Measurements from ENCODE around the gene IL20. TPM values are rescaled to one million over a fixed set of nuclear protein-coding genes. Genes with fewer than 3 reads are reported as not detected.

Gene IL20
- polyA plus RNA-seq, 10 donors: not detected

DNA sequence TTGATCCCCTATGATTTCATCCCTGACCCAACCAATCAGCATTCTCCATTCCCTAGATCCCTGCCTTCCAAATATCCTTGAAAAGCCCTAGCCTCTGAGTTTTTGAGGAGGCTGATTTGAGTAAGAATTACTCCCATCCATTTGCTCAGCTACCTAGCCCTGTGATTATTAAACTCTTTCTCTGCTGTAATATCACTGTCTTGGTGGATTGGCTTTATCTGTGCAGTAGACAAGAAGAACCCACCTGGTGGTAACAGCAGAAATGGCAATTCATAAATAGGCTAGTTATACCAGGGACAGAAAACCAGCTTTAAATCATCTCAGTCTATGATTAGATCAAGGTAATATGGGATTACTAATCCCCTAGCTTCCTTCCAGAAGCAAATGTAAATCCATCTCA, 13.0 kb downstream of the IL20 start:
- no peak for DNase-seq

DNA sequence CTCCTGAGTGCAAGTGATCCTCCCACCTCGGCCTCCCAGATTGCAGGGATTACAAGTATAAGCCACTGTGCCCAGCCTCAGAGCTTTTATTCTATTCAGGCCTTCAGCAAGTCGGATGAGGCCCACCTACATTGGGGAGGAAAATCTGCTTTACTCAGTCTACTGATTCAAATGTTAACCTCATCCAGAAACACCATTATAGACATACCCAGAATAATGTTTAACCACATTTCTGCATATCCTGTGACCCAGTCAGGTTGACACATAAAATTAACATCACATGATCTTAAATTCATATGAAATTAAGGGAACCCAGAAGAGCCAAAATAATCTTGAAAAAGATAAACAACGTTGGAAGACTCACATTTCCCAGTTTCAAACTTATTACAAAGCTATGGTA, 14.9 kb downstream of the IL20 start:
- DNase-seq: no peak

DNA sequence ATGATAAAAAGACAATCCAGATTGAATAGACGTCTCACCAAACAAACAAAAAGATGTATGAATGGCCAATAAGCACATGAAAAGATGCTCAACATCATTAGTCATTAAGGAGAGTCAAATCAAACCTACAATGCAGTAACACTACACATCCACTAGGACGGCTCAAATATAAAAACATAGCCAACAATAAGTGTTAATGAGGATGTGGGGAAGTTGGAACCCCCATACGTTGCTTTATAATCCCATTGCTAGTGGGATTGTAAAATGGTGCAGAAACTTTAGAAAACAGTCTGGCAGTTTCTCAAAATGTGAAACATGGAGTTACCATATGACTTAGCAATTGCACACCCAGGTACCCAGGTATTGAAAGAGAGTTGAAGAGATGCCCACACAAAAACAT, 17.1 kb downstream of the IL20 start:
- no peak for DNase-seq

DNA sequence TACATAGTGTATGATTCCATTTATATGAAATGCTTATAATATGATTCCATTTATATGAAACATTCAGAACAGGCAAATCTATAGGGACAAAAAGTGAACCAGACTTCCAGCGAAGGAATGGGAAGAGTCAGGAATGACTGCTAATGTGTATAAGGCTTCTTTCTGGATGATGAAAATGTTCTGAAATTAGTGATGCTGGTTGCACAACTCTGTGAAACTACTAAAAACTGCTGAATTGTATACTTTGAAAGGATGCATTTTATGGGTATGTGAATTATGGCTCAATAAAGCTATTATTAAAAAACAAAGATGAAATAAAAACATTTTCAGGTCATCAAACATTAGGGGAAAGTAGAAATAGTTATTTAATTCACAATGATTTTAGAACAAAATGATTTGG, 17.7 kb downstream of the IL20 start:
- no peak for DNase-seq

DNA sequence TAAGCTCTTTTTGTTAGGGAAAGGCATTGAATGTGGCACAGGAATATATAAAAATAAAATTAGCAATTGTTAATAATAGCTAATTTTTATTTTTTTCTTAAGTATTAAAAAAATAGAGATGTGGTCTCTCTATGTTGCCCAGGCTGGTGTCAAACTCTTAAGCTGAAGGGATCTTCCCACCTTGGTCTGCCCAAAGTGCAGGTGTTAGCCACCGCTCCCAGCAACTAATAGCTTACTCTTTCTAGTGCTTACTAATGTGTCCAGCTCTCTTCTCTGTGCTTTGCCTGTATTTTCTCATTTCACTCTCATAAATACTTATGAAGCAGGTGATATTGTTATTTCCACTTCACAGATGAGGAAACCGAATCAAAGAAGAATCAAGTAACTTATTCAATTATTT, 18.5 kb downstream of the IL20 start:
- no peak for DNase-seq

DNA sequence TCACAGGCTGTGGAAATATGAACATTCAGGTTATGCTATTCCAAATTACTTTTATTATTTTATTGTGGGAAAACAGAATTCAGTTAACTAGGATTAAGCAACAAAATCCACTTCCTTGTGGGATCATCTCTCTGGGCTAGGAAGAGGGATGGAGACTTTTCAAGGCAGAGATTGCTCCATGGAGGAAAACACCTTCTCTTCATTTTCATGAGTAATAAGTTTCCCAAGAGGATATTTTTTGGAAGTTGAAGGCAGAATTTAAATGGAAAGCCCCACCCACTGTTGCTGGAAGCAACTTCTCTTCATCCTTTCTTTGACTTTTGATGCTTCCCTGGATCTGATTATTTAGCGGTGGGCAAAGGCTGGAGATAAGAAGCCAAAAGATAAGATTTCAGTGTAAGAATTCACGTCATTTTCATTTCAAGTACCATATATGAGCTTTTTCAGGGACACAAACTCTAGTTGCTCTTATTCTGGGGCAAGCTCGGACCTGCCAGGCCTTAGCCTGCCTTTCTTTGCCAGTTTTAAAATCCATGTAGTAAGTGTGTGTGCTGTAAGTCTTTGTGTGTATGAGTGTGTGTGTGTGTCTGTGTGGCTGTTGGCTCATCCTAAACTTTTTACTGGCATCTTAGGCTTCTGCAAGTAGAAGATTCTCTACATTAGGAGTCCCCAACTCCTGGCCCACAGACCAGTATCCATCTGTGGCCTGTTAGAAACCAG, 20.1 kb downstream of the IL20 start:
- no peak for DNase-seq

DNA sequence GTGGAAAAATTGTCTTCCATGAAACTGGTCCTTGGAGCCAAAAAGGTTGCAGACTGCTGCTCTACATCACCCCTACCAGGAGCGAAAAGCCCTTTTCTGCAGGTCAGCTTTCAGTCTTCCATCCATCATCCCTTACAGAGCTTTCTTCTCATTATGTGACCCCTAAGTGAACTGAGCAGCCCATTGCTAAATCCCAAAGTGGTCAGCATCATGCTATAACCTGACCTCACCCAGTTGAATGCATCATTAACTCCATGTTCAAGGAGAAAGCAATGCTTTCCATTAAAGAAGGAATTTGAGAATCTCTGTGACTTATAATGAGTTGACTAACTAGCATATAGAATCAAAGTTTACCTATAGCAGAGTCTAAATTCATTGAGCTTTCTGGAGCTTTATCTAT, 21.4 kb downstream of the IL20 start:
- no peak for DNase-seq

DNA sequence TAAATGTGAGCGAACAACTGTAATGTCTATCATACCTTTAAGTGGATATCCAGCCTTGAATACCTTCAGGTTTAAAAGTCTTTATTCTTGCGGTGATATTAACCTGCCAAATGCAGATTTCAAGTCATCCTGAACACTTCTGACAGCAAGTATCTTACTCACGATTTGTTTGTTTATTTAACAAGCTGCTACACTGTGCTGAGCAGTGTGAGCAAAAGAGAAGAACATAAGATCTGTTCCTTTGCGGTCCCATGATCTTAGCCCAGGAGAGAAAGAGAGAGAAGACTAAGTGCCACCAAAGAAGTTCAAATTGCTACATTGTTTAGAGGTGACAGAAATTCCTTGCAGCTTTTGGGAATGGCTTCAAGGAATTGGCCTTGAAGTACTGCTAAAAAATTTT, 22.3 kb downstream of the IL20 start:
- no peak for DNase-seq

DNA sequence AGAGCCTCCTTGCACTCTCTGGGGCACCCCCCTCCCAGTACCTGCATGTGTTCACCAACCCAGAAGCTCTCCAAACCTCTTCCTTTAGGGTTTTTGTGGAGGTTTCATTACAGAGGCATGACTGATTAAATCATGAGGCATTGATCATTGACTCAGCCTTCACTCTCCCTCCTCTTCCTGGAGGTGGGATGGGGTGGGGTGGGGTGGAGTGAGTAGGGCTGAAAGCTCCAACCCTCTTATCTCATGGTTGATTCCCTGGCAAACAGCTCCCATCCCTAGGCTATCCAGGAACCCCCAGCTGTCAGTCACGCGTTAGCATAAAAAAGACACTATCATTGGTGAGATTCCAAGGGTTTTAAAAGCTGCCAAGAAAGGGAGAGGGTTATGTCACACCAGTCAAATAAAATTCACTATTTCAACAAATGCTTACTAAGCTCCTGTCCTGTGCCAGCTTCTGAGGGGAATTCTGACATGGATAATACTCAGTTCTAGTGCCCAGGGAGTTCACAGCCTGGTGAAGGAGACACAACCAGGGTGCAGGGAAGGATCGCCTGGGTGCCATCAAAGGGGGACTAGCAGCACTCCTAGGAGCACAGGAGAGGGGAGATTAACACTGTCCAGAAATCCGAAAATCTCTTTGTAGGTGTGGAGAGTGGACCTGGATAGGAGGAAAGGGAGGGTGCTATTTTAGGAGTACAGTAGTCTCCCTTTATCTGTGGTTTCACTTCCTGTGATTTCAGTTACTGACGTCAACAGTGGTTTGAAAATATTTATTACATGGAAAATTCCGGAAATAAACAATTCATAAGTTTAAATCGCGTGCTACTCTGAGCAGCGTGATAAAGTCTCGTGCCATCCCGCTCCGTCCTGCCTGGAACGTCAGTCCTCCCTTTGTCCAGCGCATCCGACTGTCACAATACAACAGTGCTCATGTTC, 25.0 kb downstream of the IL20 start:
- no peak for DNase-seq

DNA sequence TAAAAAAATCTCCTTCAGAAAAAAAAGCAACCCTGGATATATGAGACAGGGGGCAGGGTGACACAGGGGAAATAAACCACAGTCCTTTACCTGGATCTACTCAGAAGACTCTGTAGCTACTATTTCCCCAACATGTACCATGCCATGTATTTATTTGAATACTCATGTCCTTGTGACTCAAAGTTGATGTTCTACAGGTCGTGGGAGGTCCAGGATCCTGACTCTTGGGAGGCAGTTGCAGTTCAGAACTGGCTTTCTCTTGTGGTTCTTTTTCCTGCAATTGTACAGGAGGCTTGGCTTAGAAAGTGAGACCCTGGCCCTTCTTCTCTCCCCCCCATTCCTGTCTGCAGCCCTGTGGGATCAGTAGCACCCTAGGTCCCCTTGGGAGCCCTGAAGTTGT, 26.0 kb downstream of the IL20 start:
- DNase-seq: no peak

DNA sequence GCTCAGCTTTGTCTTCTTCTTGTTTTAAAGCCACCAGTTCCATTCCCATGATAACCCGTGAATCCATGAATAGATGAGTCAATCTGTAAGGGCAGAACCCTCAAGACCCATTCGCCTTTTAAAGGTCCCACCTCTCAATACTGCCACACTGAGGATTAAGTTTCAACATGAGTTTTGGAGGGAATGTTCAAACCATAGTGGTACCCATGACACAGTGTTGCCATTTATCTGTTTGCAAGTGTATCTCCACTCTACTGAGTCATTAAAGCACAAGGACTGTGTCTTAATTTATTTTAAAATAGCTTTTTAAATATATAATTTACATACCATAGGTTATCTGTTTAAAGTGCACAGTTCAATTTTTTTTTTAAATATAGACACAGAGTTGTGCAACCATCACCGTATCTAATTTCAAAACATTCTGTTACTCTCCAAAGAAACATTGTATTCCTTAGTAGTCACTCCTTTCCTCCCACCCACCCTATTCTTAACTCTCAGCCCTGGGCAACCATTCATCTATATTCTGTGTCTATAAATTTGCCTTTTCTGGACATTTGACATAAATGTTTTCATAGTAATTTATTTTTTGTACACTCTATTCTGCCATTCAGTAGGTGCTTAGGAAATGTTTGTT, 27.0 kb downstream of the IL20 start:
- no peak for DNase-seq

DNA sequence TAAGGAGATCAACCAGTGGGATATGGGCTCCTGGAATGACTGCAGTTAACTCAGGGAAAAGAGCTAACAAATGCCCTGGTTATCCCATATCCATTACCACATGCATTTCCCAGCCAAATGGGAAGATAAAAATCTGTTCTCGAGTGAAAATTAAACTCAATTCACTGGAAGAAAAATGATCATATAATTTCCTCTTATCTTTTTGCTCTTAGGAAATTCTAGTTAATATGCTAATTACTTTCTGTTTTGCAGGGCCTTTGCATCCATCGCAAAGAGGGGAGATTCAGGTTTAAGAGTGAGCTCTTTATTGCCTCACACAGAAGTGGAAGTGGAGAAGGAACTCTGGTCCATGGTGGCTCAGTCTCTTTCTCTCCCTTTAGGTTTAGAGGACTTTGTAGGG, 28.0 kb downstream of the IL20 start:
- DNase-seq: no peak

DNA sequence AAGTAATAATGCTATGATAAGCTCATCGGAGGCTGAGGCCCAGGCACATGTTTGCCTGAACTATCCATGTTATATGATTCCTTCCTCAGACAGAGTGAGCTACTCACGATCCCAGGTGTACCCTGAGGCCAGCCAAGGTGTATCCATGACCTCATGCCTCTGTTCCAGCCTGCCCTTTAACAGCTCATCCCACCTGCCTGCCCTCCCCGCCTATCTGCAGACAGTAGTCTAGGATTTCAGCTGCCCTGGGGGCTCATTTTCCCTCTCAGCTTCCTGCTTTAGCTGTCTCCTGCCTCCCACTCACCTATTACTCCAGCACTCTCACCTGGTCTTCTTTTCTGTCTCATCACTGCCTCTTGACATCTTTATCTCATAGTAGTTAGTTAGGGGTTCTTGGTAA, 29.9 kb downstream of the IL20 start:
- no peak for DNase-seq

DNA sequence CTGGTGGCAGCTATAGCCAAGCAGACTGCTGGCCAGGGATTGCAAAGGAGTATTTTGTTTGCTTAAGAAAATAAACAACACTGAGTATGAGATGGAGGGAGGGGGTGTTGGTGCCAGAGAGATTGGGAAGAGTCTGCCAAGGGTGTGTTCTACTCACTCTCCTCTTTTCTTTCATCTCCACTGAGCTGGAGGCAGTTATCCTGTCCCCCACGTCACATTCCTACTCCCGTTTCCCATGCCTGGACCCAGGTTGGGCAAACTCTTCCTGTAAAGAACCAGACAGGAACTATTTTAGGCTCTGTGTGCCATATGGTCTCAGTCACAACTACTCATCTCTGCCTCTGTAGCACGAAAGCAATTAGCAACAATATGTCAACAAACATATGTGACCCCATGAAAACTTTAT, 30.4 kb downstream of the IL20 start:
- no peak for DNase-seq

DNA sequence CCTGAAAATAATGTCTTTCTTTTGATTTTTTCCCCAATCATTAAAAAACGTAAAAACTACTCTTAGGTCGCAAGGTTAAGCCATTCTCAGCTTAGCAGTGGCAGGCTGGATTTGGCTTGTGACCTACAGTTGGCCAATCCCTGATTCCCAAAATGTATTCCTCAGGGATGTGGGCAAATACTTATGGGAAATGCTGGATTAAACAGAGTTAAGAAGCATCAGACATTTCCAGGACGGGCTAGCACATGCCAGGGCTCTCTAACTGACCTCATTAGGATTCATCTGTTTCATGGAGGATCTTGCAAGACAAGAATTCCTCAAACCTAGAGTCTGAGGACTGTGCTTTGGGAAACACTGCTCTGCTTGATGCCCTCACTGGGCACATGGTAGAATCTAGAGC, 30.8 kb downstream of the IL20 start:
- DNase-seq: no peak

DNA sequence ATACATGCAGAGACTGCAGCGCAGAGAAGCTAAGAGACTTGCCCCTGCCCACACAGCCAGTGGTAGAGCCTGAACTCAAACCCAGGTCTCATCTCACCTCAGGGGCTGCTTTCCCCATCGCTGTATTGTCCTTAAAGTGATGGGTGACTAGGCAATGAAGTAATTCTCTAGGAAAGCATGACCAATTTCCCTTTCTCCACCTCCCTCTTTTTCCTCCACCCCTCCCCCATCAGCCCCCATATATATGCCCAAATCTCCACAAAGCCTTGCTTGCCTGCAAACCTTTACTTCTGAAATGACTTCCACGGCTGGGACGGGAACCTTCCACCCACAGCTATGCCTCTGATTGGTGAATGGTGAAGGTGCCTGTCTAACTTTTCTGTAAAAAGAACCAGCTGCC, 31.8 kb downstream of the IL20 start, which contains the start of gene IL24:
TSS of gene IL24 (plus strand) at position 269 of the 400 bp plus-strand sequence. CDS start 390 bp downstream, outside the sequence.
- no peak for DNase-seq

DNA sequence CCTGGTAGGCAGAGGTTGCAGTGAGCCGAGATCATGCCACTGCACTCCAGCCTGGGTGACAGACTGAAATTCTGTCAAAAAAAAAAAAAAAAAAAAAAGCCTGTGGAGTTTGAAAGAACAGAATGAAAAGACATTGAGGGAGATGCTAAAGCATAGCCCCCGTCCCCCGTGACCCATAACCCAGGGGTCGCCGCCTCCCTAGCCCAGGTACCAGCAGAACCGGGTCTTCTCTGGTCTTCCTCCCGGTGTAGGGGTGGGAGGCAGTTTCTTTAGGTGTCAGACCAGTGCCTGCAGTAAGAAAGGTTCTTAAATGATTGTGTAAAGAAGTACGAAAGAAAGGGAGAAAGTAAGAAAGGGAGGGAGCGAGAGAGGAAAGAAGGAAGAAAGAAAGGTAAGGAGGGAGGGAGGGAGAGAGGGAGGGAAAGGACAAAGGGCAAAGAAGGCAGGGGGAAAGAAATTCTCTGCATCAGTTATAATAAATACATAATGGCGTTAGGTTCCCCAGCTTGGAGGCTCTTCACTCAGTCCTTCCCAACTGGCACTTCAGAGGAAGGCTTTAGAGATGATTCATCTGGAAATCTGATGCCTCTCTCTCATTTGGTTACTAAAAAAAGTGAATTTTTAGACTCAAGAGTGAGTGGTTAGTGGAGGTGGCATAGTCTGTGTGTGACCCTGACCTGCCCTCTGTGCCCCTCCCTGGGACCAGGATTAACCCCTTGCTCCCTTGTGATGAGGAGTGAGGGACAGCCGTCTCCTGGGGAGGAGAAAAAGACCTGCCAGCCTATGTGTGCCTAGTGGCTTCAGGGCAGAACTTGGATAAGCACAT, 32.9 kb downstream of the IL20 start:
- no peak for DNase-seq

DNA sequence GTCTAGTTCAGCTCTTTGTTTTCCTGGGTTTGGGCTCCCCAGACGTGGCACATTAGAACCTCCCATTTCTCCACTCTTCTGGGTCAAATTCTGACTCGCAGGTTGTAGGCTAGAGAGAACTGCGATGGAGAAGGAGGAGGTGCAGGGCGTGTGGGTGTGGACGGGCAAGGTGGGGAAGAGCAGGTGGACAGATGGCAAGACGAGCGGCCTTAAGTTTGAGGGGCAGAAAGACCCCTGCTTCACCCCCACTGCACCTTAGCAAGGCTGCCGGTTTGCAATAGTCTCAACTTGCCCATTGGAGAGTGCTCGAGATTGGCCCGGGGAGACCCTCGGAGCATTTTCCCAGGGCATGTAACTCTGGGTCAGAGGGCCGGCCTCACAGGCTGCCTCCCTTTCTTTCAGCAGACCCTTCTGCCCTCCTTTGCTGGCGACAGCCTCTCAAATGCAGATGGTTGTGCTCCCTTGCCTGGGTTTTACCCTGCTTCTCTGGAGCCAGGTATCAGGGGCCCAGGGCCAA, 33.5 kb downstream of the IL20 start:
- DNase-seq: no peak

DNA sequence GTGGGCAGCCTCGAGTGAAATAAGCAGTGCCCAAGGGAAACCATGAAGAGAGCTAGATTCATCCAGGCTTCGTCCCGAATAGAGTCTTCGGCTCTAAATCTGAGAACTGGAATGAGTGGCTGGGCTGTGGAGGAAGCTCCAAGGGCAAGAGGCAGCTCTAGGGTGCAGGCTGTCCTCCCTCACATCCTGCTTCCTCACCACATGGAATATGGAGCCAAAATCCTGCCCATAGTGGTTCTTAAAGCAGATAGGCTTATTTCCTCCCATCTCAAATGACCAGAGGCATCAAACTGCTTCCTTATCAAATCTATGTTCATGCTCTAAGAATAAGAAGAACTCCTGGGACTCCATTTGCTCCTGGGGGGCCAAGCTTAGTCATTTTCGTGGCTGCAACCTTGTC, 34.3 kb downstream of the IL20 start:
- DNase-seq: no peak

DNA sequence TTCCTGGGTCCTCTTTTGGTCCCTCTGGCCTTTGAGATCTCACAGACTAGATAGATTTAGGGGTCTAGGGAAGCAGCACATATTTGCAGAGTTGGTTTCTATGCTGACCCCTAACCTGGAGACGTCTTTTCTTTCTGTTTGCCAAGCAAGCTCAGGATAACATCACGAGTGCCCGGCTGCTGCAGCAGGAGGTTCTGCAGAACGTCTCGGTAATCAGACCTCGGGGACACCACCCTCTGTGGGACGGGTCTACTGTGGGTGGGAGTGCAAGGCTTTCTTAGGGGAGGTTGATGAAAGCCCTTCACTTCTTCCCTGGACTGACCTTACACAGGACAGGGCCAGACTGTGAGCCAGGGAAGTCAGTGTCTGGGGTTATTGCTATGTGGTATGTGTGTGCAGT, 34.7 kb downstream of the IL20 start:
- DNase-seq: no peak

DNA sequence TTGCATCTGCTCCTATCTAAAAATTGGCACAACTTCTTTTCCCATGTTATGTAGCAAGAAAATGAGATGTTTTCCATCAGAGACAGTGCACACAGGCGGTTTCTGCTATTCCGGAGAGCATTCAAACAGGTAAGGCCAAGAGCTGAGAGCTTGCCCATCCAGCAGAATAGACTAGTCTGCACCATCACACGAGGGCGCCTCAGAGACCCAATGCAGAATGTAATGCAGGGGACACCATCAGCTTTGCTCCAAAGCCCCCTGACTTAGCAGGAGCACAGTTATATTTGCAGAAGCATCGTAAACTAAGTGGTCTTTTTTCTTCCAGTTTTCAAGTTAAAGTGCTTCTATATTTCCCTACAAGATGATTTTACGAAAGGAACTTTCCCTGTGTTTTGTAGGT, 36.5 kb downstream of the IL20 start:
- DNase-seq: no peak

DNA sequence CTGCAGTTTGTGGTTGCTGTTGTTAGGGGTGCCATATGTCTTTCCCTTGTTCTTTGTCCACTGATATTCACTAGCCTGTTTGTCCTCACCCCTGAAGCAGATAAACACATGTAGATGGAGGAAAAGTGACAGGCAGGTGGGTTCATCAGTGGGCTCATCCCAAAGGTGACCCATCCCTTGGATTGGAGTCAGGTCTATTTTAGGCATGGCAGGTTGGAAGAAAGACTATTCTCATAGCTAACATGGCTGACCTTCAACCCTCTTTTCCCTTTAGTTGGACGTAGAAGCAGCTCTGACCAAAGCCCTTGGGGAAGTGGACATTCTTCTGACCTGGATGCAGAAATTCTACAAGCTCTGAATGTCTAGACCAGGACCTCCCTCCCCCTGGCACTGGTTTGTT, 37.3 kb downstream of the IL20 start:
- no peak for DNase-seq
